CD14-positive monocyte (primary cell): ENCODE data around the gene SERINC1. TPM values are rescaled to one million over a fixed set of nuclear protein-coding genes. Genes with fewer than 3 reads are reported as not detected.

ENCODE experiments used
- DNase-seq, 3 donors: peaks; one replicate each; pipeline ENCODE4 v3.0.0-alpha.2; 2011 to 2022
- H2AFZ ChIP-seq: 2 replicates; pipeline ENCODE4 v1.6.0; 2012; ENCODE audit warnings: mild to moderate bottlenecking, low read depth, low read length, inconsistent platforms; ENCODE audit not compliant: insufficient read depth, poor library complexity, severe bottlenecking
- H3K27ac ChIP-seq, 2 donors: 1 replicate in 1 of 2; 2 replicates in 1 of 2; pipeline ENCODE4 v1.5.1; 2012 to 2013; ENCODE audit warnings: low read length in 2 of 2, control low read depth in 1 of 2, inconsistent platforms in 1 of 2, low read depth in 1 of 2, mild to moderate bottlenecking in 1 of 2
- H3K27me3 ChIP-seq, 2 donors: one replicate each; pipeline versions ENCODE4 v1.6.0 to v1.6.1; 2011 to 2013; ENCODE audit warnings: low read length in 2 of 2; ENCODE audit not compliant: control insufficient read depth in 2 of 2, insufficient read depth in 2 of 2
- H3K36me3 ChIP-seq, 2 donors: replicated peaks in 1 of 2; 1 replicate in 1 of 2; 2 replicates in 1 of 2; pipeline versions ENCODE4 v1.5.1 to v1.6.1; 2012 to 2013; ENCODE audit warnings: low read length in 2 of 2, control low read depth in 1 of 2, inconsistent platforms in 1 of 2, mild to moderate bottlenecking in 1 of 2; ENCODE audit not compliant: insufficient read depth in 2 of 2, control insufficient read depth in 1 of 2
- H3K4me1 ChIP-seq, 2 donors: 1 replicate in 1 of 2; 2 replicates in 1 of 2; pipeline versions ENCODE4 v1.5.1 to v1.6.1; 2012 to 2013; ENCODE audit warnings: low read length in 2 of 2, control low read depth in 1 of 2, inconsistent platforms in 1 of 2, mild to moderate bottlenecking in 1 of 2, moderate library complexity in 1 of 2; ENCODE audit not compliant: insufficient read depth in 2 of 2, control insufficient read depth in 1 of 2
- H3K4me2 ChIP-seq: replicated peaks from 2 replicates; pipeline ENCODE3; 2012; ENCODE audit warnings: low read length, moderate library complexity, mild to moderate bottlenecking; ENCODE audit not compliant: poor library complexity, severe bottlenecking; ENCODE audit errors: extremely low read depth
- H3K4me3 ChIP-seq, 3 experiments: fragments of 200-600 bp in 1 of 3; sonication (generic) in 1 of 3; replicated peaks in 1 of 3; 1 replicate in 2 of 3; 2 replicates in 1 of 3; pipeline ENCODE4 v1.5.1; 2011 to 2013; ENCODE audit warnings: low read length in 3 of 3, mild to moderate bottlenecking in 3 of 3, control low read depth in 2 of 3, low read depth in 2 of 3, inconsistent platforms in 1 of 3, moderate library complexity in 1 of 3
- H3K79me2 ChIP-seq: 2 replicates; pipeline ENCODE4 v1.6.0; 2012; ENCODE audit warnings: mild to moderate bottlenecking, control low read depth, inconsistent platforms, low read length, moderate library complexity; ENCODE audit not compliant: insufficient read depth
- H3K9ac ChIP-seq: 2 replicates; pipeline ENCODE4 v1.6.0; 2017; ENCODE audit warnings: low read length, mild to moderate bottlenecking; ENCODE audit not compliant: insufficient read depth, poor library complexity, severe bottlenecking
- H3K9me3 ChIP-seq, 2 donors: replicated peaks in 1 of 2; 1 replicate in 1 of 2; 2 replicates in 1 of 2; pipeline versions ENCODE4 v1.5.1 to v1.6.1; 2012 to 2013; ENCODE audit warnings: low read length in 2 of 2, control low read depth in 1 of 2; ENCODE audit not compliant: control insufficient read depth in 1 of 2, insufficient read depth in 1 of 2
- H4K20me1 ChIP-seq: 2 replicates; pipeline ENCODE4 v1.6.0; 2012; ENCODE audit warnings: mild to moderate bottlenecking, low read length, control low read depth, moderate library complexity; ENCODE audit not compliant: insufficient read depth
- H3K27ac Mint-ChIP-seq, 7 donors: one replicate each; pipeline ENCODE4 v1.8.0; 2020; ENCODE audit warnings: mild to moderate bottlenecking in 7 of 7, mixed read lengths in 7 of 7, moderate library complexity in 6 of 7, inconsistent platforms in 2 of 7
- H3K27me3 Mint-ChIP-seq, 3 donors: one replicate each; pipeline ENCODE4 v1.8.0; 2021 to 2022; ENCODE audit warnings: low read depth in 3 of 3, mild to moderate bottlenecking in 3 of 3, mixed read lengths in 3 of 3, moderate library complexity in 3 of 3, inconsistent platforms in 1 of 3
- H3K36me3 Mint-ChIP-seq, 2 donors: one replicate each; pipeline ENCODE4 v1.8.0; 2020; ENCODE audit warnings: mixed read lengths in 2 of 2, inconsistent platforms in 1 of 2, mild to moderate bottlenecking in 1 of 2
- H3K4me1 Mint-ChIP-seq: one replicate; pipeline ENCODE4 v1.8.0; 2020; ENCODE audit warnings: mild to moderate bottlenecking, mixed read lengths
- H3K4me3 Mint-ChIP-seq, 2 donors: one replicate each; pipeline ENCODE4 v1.8.0; 2020; ENCODE audit warnings: mild to moderate bottlenecking in 2 of 2, mixed read lengths in 2 of 2, moderate library complexity in 1 of 2
- H3K9me3 Mint-ChIP-seq, 7 donors: one replicate each; pipeline ENCODE4 v1.8.0; 2020 to 2022; ENCODE audit warnings: mixed read lengths in 7 of 7, mild to moderate bottlenecking in 6 of 7, moderate library complexity in 6 of 7, inconsistent platforms in 2 of 7
- CTCF ChIP-seq: fragments of 200-600 bp; IDR thresholded peaks from one replicate; pipeline ENCODE4 v1.8.0; 2022; ENCODE audit warnings: antibody characterized with exemption, mild to moderate bottlenecking
- WGBS: methylation state at CpG from one replicate; pipeline ENCODE4 v1.1.5; 2013; ENCODE audit warnings: missing lambda C conversion rate; ENCODE audit not compliant: insufficient coverage; 5-methylcytosine and 5-hydroxymethylcytosine counted together
- intact Hi-C, 2 donors: fragments of 100-400 bp; cut with micrococcal nuclease; formaldehyde crosslinking; loops; one replicate each; pipeline versions ENCODE4 v1.15.0 to v1.15.1; 2023
- polyA plus RNA-seq, 3 donors: library from polyadenylated mRNA; depleted of rRNA in 1 of 3; unstranded in 2 of 3; stranded (reverse) in 1 of 3; fragments of 300-500 nt in 2 of 3; fragments of >200 nt in 1 of 3; fragmentation: Illumina TruSeq in 2 of 3; gene quantifications; 1 replicate in 2 of 3; 2 replicates in 1 of 3; pipeline ENCODE4 v1.2.3, GENCODE V29; 2012 to 2021

The SERINC1 gene
- polyA plus RNA-seq, 3 donors = 38.9 to 161 (median 125) TPM

DNA sequence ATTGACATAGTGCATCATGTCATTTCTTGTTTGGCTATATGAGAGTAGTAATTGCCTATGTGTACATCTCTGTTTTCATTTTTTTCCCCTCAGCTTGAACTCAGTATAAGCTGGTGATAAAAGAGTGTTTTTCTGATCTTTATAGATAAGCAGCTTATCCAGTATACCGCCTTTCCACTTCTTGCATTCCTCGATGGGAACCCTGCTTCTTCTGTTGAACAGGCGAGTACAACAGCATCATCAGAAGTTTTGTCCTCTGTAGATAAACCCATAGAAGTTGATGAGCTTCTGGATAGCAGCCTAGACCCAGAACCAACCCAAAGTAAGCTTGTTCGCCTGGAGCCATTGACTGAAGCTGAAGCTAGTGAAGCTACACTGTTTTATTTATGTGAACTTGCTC, 39.8 kb downstream of the SERINC1 start:
- no peaks in the 10 kb centered on the region for H3K27me3 ChIP-seq
- H2AFZ ChIP-seq = no peak overlapping the region
- Mint-ChIP-seq H3K4me3 (no peak overlapping the region), H3K27me3 (no peaks in the 10 kb centered on the region), H3K9me3 (no peaks in the 10 kb centered on the region), H3K36me3 (peaks cover 45 to 67% of the 10 kb centered on the region in 2 donors), H3K27ac (no peak overlapping the region), H3K4me1 (peaks cover 10% of the 10 kb centered on the region)
- no peaks in the 10 kb centered on the region for H3K79me2 ChIP-seq
- no peak overlapping the region for H3K4me2 ChIP-seq
- no peak overlapping the region for H3K27ac ChIP-seq
- no peak for TF ChIP-seq CTCF
- no peak overlapping the region for H3K4me3 ChIP-seq
- no peak overlapping the region for H3K9ac ChIP-seq
- 100% methylated on average over 3 of the region's 4 CpGs for WGBS
- no peak for DNase-seq
- no peaks in the 10 kb centered on the region for H4K20me1 ChIP-seq
- H3K4me1 ChIP-seq = peaks cover 0 to 11% of the 10 kb centered on the region in 2 donors
- H3K36me3 ChIP-seq = peaks cover 25 to 50% of the 10 kb centered on the region in 2 donors
- no peaks in the 10 kb centered on the region for H3K9me3 ChIP-seq
- intact Hi-C loops = no loop called here

DNA sequence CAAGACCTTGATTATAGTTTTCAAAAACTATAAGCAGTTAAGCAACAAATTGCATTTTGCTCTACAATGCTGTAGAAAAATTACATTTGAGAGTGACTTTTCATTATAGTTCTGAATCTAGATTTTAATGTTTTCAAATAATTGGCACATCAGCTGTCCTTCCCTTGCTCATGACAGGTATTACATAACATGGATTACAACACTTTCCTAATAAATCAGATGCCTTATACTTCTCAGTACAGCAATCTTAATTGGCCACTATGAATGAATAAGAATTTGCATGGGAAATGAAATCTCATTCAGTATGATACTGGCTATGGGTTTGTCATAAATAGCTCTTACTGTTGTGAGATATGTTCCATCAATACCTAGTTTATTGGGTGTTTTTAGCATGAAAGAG, 42.3 kb downstream of the SERINC1 start:
- Histone ChIP-seq H3K4me1 (peaks cover 0 to 11% of the 10 kb centered on the region in 2 donors), H3K79me2 (no peaks in the 10 kb centered on the region), H3K4me3 (no peak overlapping the region), H3K27me3 (no peaks in the 10 kb centered on the region), H3K36me3 (peaks cover 21 to 59% of the 10 kb centered on the region in 2 donors), H3K27ac (no peak overlapping the region), H3K4me2 (no peak overlapping the region), H2AFZ (no peak overlapping the region), H3K9ac (no peak overlapping the region), H4K20me1 (no peaks in the 10 kb centered on the region), H3K9me3 (no peaks in the 10 kb centered on the region)
- Mint-ChIP-seq H3K9me3 (no peaks in the 10 kb centered on the region), H3K4me3 (no peak overlapping the region), H3K4me1 (peaks cover 10% of the 10 kb centered on the region), H3K27ac (no peak overlapping the region), H3K36me3 (peaks cover 55 to 71% of the 10 kb centered on the region in 2 donors), H3K27me3 (no peaks in the 10 kb centered on the region)
- DNase-seq = peak; percentile 10 to 24 (median 19)
- intact Hi-C loops = no loop called here
- TF ChIP-seq CTCF = no peak
